Adipose tissue (tissue), 3 donors: ENCODE results near the gene RAB27B. TPM values are rescaled to one million over a fixed set of nuclear protein-coding genes. Genes with fewer than 3 reads are reported as not detected.

Experiments
- H3K27ac ChIP-seq: one replicate; pipeline ENCODE4 v1.5.1; 2013; ENCODE audit warnings: low read depth, low read length
- WGBS, 3 donors: extraction: QIAGEN DNeasy Blood & Tissue Kit; methylation state at CpG; one replicate each; pipeline ENCODE4 v1.1.7; 2013; 5-methylcytosine and 5-hydroxymethylcytosine counted together
- polyA plus RNA-seq, 3 donors: library from polyadenylated mRNA; stranded (reverse); fragments of 200-250 nt; gene quantifications; one replicate each; pipeline ENCODE4 v1.2.3, GENCODE V29; 2013
- donor health status: healthy with polysubstance abuse.
- donor health status: Bipolar disorder and iron deficiency.
- donor health status: healthy.

RAB27B gene
- polyA plus RNA-seq, 3 donors, result 0.92 to 1.2 (median 1.0) TPM

- no peak overlapping the region for H3K27ac ChIP-seq
- WGBS, 3 donors, result 87 to 88% (median 87%) methylated on average over 6 of the region's 6 CpGs
Measured at GRCh38 chr18:54883816-54884604, 55.7 kb downstream of the RAB27B start.

- 88 to 95% (median 94%) methylated on average over 2 of the region's 2 CpGs for WGBS, 3 donors
- no peak overlapping the region for H3K27ac ChIP-seq
Measured at GRCh38 chr18:54888378-54888777, 60.1 kb downstream of the RAB27B start.

GRCh38 chr18:54888933-54889332 is 60.7 kb downstream of the RAB27B start:
- H3K27ac ChIP-seq, result no peak overlapping the region
- WGBS, 3 donors, result 57 to 86% (median 61%) methylated on average over 2 of the region's 2 CpGs

- no peak overlapping the region for H3K27ac ChIP-seq
Measured at GRCh38 chr18:54899500-54899899, 71.2 kb downstream of the RAB27B start.

- WGBS, 3 donors, result 91 to 94% (median 94%) methylated on average over 2 of the region's 2 CpGs
- no peak overlapping the region for H3K27ac ChIP-seq
Measured at GRCh38 chr18:54900290-54900689, 72.0 kb downstream of the RAB27B start.

- WGBS, 3 donors, result 94 to 97% (median 94%) methylated on average over 2 of the region's 2 CpGs
- no peak overlapping the region for H3K27ac ChIP-seq
Measured at GRCh38 chr18:54904581-54904980, 76.3 kb downstream of the RAB27B start.

DNA sequence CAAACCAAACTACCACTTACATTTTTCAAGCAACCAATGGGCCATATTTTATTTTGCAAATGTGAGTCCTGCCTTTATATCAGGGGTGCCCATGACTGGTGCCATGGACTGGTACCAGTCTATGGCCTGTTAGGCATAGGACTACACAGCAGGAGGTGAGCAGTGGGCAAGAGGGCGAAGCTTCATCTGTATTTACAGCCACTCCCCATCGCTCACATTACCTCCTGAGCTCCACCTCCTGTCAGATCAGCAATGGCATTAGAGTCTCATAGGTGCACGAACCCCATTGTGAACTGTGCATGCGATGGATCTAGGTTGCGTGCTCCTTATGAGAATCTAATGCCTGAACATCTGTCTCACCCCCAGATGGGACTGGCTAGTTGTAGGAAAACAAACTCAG is 77.4 kb downstream of the RAB27B start:
- H3K27ac ChIP-seq, result no peak overlapping the region
- 96 to 99% (median 98%) methylated on average over 5 of the region's 5 CpGs for WGBS, 3 donors

- no peak overlapping the region for H3K27ac ChIP-seq
- 63 to 71% (median 68%) methylated on average over 6 of the region's 6 CpGs for WGBS, 3 donors
Measured at GRCh38 chr18:54906331-54907185, 78.3 kb downstream of the RAB27B start.

DNA sequence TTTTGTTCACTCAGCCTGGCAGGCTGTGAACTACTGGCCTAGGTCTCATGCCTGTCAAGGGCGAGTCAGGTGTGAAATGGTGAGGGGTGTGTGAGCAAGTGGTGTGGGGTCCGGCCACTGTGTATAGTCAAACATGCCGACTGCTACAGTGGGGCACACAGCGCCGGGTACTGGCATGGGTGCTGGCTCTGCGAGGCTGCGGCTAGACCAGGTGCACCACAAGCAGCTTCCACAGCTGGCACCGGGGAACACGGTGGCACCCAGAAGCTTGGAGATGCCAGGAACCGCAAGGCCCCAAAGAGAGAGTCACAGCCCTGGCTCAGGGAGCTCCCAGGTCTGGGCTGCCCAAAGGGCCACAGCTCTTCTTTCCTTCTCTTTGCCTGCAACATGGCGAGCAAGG is 81.3 kb downstream of the RAB27B start:
- no peak overlapping the region for H3K27ac ChIP-seq

DNA sequence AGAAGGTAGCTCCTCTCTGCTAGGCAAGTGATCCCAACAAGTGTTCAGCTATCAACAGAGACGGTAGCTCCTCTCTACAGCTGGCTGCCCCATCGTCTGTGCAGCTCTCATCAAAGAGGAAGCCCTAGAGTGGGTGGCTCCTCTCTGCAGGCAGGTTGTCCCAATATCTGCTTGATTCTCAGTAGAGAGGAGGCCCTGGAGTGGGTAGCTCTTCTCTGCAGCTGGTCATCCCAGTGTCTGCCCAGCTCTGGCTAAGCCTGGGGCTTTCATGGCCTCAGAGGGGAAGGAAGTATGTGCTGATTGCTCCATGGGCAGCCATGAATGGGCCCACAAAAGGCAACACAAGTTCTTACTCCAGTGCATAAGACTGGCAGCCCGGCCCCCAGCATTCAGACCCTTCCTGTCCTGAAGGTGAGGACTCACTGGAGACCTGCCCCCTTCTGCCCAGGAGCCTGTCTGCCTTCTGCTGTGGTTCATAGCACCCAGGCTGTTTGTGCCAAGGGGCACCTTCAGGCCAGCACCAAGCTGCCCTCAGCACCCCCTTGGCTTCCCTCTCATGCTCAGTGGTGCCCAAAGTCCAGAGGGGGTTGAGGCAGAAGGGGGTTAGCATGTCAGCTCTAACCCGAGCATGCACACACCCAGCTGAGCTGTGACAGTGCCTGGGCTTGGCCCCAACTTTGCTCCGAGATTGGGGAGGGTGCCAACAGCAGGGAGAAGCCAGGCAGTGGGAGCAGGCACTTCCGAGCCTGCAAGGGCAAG is 82.1 kb downstream of the RAB27B start:
- H3K27ac ChIP-seq, result no peak overlapping the region
- 82 to 91% (median 84%) methylated on average over 6 of the region's 6 CpGs for WGBS, 3 donors

More for the DNA sequence above, 81.3 kb downstream of the RAB27B start:
- WGBS, 3 donors, result 86 to 89% (median 87%) methylated on average over 9 to 11 of the region's 11 CpGs

DNA sequence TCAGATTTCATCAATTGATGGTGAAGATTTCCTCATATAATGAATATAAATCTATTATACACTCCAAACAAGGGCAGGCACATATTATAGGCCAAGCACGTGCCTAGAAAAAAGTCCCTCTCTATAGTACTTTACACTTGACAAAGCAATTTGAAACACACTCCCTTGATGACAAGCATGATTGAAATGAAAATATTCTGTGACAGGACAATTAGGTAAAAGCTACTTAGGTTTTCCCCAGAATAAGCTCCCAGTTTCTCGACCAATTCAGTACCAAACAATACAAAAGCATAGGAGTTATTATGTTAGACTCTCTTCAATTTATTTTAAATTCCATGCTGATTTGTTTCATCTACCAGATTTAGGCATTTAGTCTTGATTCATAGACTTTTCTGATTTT is 83.3 kb downstream of the RAB27B start:
- H3K27ac ChIP-seq, result no peak overlapping the region
- WGBS, 3 donors, result 81 to 89% (median 86%) methylated on average over 2 of the region's 2 CpGs

- 76 to 93% (median 89%) methylated on average over 4 of the region's 4 CpGs for WGBS, 3 donors
- no peak overlapping the region for H3K27ac ChIP-seq
Measured at GRCh38 chr18:54914816-54915215, 86.5 kb downstream of the RAB27B start.

DNA sequence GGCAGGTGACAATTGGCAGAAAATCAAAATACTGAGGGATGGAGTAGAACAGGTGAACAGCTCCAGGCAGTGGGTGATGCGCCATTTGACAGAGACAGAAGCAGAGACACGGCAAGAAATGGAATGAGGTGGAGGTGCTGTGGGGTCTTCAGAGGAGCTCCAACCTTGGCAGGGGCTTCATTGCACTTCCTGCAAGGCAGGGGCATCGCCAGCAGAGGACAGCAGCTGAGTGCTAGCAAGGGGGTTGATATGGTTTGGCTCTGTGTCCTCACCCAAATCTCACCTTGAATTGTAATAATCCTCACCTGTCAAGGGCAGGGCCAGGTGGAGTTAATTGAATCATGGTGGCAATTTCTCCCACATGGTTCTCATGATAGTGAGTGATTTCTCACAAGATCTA is 88.2 kb downstream of the RAB27B start:
- WGBS, 3 donors, result 94 to 97% (median 96%) methylated on average over 3 of the region's 3 CpGs
- no peak overlapping the region for H3K27ac ChIP-seq

DNA sequence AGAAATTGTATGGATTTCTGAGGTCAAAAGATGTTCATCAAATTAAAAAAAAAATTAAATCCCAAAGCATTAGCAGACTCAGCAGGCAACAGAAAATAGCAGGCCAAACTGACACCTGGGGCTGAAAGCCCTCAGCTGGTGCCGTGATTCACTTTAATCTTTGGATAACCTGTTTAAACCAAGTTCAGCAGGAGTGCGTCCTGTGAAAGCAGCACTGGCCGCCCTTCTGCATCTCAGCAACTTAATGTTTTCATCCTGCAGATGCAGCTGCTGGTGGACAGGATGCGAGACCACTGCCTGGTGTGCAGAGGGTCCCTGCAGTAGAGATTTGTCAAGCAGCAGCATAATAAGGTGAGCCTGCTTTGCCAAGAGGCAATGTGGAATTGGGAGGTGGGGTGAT is 89.8 kb downstream of the RAB27B start:
- WGBS, 3 donors, result 87 to 93% (median 91%) methylated on average over 4 of the region's 4 CpGs

GRCh38 chr18:54919412-54919811 is 91.1 kb downstream of the RAB27B start:
- no peak overlapping the region for H3K27ac ChIP-seq
- WGBS, 3 donors, result 91 to 94% (median 93%) methylated on average over 6 of the region's 6 CpGs

More for the DNA sequence above, 89.8 kb downstream of the RAB27B start:
- H3K27ac ChIP-seq, result no peak overlapping the region

- 87 to 90% (median 88%) methylated on average over 4 of the region's 4 CpGs for WGBS, 3 donors
Measured at GRCh38 chr18:54923339-54923956, 95.2 kb downstream of the RAB27B start.

GRCh38 chr18:54924948-54925347 is 96.7 kb downstream of the RAB27B start:
- WGBS, 3 donors, result 83 to 95% (median 93%) methylated on average over 1 of the region's 1 CpG
- H3K27ac ChIP-seq, result no peak overlapping the region

More at GRCh38 chr18:54923339-54923956, 95.2 kb downstream of the RAB27B start:
- no peak overlapping the region for H3K27ac ChIP-seq

GRCh38 chr18:54926593-54927325 is 98.5 kb downstream of the RAB27B start:
- H3K27ac ChIP-seq, result no peak overlapping the region
- WGBS, 3 donors, result 92 to 96% (median 95%) methylated on average over 3 of the region's 3 CpGs
